WTC11 (cell line): ENCODE data around the gene MEGF11. TPM values are rescaled to one million over a fixed set of nuclear protein-coding genes. Genes with fewer than 3 reads are reported as not detected.

Experiments used
- ATAC-seq: fragments of 200-7000 bp; cut with Tn5 transposase; 2 replicates; pipeline ENCODE4 v1.10.0; 2021; ENCODE audit warnings: mild to moderate bottlenecking, moderate library complexity
- CTCF ChIA-PET: fragments of 300-600 bp; sonication (Branson Sonifier 250); formaldehyde crosslinking; loops from one replicate; lab custom pipeline; 2021; ENCODE audit warnings: antibody characterized with exemption; lab: Charles Lee
- POLR2A ChIA-PET: fragments of 350-600 bp; sonication (Branson Sonifier 250); formaldehyde crosslinking; loops from one replicate; lab custom pipeline; 2021; ENCODE audit warnings: antibody characterized with exemption; lab: Charles Lee
- DNase-seq: peaks from one replicate; pipeline ENCODE4 v3.0.0; 2021; ENCODE audit warnings: low spot score
- H3K27ac Mint-ChIP-seq: 2 replicates; pipeline ENCODE4 v1.8.0; 2021; ENCODE audit warnings: mixed read lengths
- H3K27me3 Mint-ChIP-seq: 2 replicates; pipeline ENCODE4 v1.8.0; 2021; ENCODE audit warnings: low read depth, mild to moderate bottlenecking, moderate library complexity, mixed read lengths
- H3K36me3 Mint-ChIP-seq: 2 replicates; pipeline ENCODE4 v1.8.0; 2021; ENCODE audit warnings: mixed read lengths
- H3K4me1 Mint-ChIP-seq: 2 replicates; pipeline ENCODE4 v1.8.0; 2022; ENCODE audit warnings: mixed read lengths
- H3K4me3 Mint-ChIP-seq: 2 replicates; pipeline ENCODE4 v1.8.0; 2021; ENCODE audit warnings: mild to moderate bottlenecking, moderate library complexity, mixed read lengths
- H3K9me3 Mint-ChIP-seq: 2 replicates; pipeline ENCODE4 v1.8.0; 2021; ENCODE audit warnings: mixed read lengths
- CTCF ChIP-seq: fragments of 200-600 bp; IDR thresholded peaks from 2 replicates; pipeline ENCODE4 v1.8.0; 2022; ENCODE audit warnings: antibody characterized with exemption
- E2F4 ChIP-seq: sonication (generic); formaldehyde crosslinking; IDR thresholded peaks from 2 replicates; pipeline ENCODE4 v1.8.1; 2022; ENCODE audit warnings: low read depth, mild to moderate bottlenecking, moderate library complexity, missing genetic modification reagents, borderline replicate concordance
- FOXK1 ChIP-seq: sonication (generic); formaldehyde crosslinking; IDR thresholded peaks from 2 replicates; pipeline ENCODE4 v1.8.0; 2022; ENCODE audit warnings: mild to moderate bottlenecking, moderate library complexity, missing genetic modification reagents
- HMGXB4 ChIP-seq: sonication (generic); formaldehyde crosslinking; IDR thresholded peaks from 2 replicates; pipeline ENCODE4 v1.8.1; 2023; ENCODE audit warnings: mild to moderate bottlenecking, moderate library complexity, missing genetic modification reagents
- MAX ChIP-seq: sonication (generic); formaldehyde crosslinking; IDR thresholded peaks from 2 replicates; pipeline ENCODE4 v1.8.0; 2022; ENCODE audit warnings: mild to moderate bottlenecking, missing genetic modification reagents
- MLX ChIP-seq: sonication (generic); formaldehyde crosslinking; IDR thresholded peaks from 2 replicates; pipeline ENCODE4 v1.8.1; 2023; ENCODE audit warnings: mild to moderate bottlenecking, missing genetic modification reagents, moderate library complexity
- NR1H2 ChIP-seq: sonication (generic); formaldehyde crosslinking; IDR thresholded peaks from 2 replicates; pipeline ENCODE4 v1.9.0; 2021; ENCODE audit warnings: mild to moderate bottlenecking, moderate library complexity, missing genetic modification reagents
- NR3C1 ChIP-seq: sonication (generic); formaldehyde crosslinking; conservative IDR thresholded peaks from 2 replicates; pipeline ENCODE4 v1.8.1; 2023; ENCODE audit warnings: low read depth, mild to moderate bottlenecking, missing genetic modification reagents
- PREB ChIP-seq: sonication (generic); formaldehyde crosslinking; IDR thresholded peaks from 2 replicates; pipeline ENCODE4 v1.8.1; 2022; ENCODE audit warnings: mild to moderate bottlenecking, missing genetic modification reagents, moderate library complexity, borderline replicate concordance
- SMAD4 ChIP-seq: sonication (generic); formaldehyde crosslinking; IDR thresholded peaks from 2 replicates; pipeline ENCODE4 v1.8.0; 2022; ENCODE audit warnings: mild to moderate bottlenecking, missing genetic modification reagents
- SOX15 ChIP-seq: fragments of 250-450 bp; sonication (Bioruptor Pico); IDR thresholded peaks from 2 replicates; pipeline ENCODE4 v1.9.0; 2021; ENCODE audit warnings: mild to moderate bottlenecking
- SP1 ChIP-seq: sonication (generic); formaldehyde crosslinking; conservative IDR thresholded peaks from 2 replicates; pipeline ENCODE4 v1.8.1; 2022; ENCODE audit warnings: missing genetic modification reagents
- USF1 ChIP-seq: sonication (generic); formaldehyde crosslinking; IDR thresholded peaks from 2 replicates; pipeline ENCODE4 v1.8.0; 2022; ENCODE audit warnings: mild to moderate bottlenecking, missing genetic modification reagents
- ZNF121 ChIP-seq: sonication (generic); formaldehyde crosslinking; IDR thresholded peaks from 2 replicates; pipeline ENCODE4 v1.8.0; 2023; ENCODE audit warnings: missing genetic modification reagents
- ZNF416 ChIP-seq: fragments of 250-450 bp; sonication (Bioruptor Pico); IDR thresholded peaks from 2 replicates; pipeline ENCODE4 v1.9.0; 2021; ENCODE audit warnings: mild to moderate bottlenecking, inconsistent platforms
- ZNF423 ChIP-seq: fragments of 250-450 bp; sonication (Bioruptor Pico); IDR thresholded peaks from 2 replicates; pipeline ENCODE4 v2.1.2; 2022; ENCODE audit warnings: mild to moderate bottlenecking, moderate library complexity
- total RNA-seq: library from RNA; stranded (reverse); gene quantifications from 3 replicates; pipeline ENCODE4 v1.2.3, GENCODE V29; 2021

MEGF11 gene
- total RNA-seq, 1 experiment from 2014 or later, result 3.3 TPM

GRCh38 chr15:65863106-65863505, 390.4 kb downstream of the MEGF11 start:
- Mint-ChIP-seq H3K4me1 (peaks cover 20% of the 10 kb centered on the region), H3K27ac (peak overlapping the region; percentile 36; the same call in 1 of the 2 replicates), H3K9me3 (no peaks in the 10 kb centered on the region), H3K36me3 (no peaks in the 10 kb centered on the region), H3K4me3 (no peak overlapping the region), H3K27me3 (no peaks in the 10 kb centered on the region)
- ChIA-PET CTCF (interaction anchor here (0.5 to 2.2 kb wide), 61 partner anchors 9 to 678 kb away, joined by 3 to 31 read pairs (median 4); partner anchors contain the start of genes CLPX, DENND4A and INTS14), POLR2A (interaction anchor here (0.5 kb wide), 1 partner anchor 269 kb away, joined by 3 read pairs; no protein-coding TSS in a partner anchor)
- ATAC-seq, result no peak
- no peak for DNase-seq
- no peak for TF ChIP-seq USF1 (CRISPR knock-in tag)
- TF ChIP-seq NR3C1, result no peak
- no peak for TF ChIP-seq NR1H2

- DNase-seq, result peak; percentile 77
- no peak overlapping the region for H3K4me3 Mint-ChIP-seq
- peak; percentile 99 for ATAC-seq
- POLR2A ChIA-PET, result interaction anchor here (0.5 kb wide), 1 partner anchor 269 kb away, joined by 3 read pairs; no protein-coding TSS in a partner anchor
- H3K27ac Mint-ChIP-seq, result no peak overlapping the region
- no peaks in the 10 kb centered on the region for H3K9me3 Mint-ChIP-seq
- H3K36me3 Mint-ChIP-seq, result no peaks in the 10 kb centered on the region
- TF ChIP-seq PREB (CRISPR knock-in tag) (no peak), HMGXB4 (CRISPR knock-in tag) (no peak), ZNF121 (no peak), MAX (CRISPR knock-in tag) (peak; percentile 44; the same call in 1 of the 2 replicates), USF1 (CRISPR knock-in tag) (no peak), E2F4 (CRISPR knock-in tag) (no peak), FOXK1 (CRISPR knock-in tag) (peak; percentile 52; the same call in 1 of the 2 replicates), ZNF423 (no peak), MLX (CRISPR knock-in tag) (no peak), ZNF416 (CRISPR knock-in tag) (no peak), SMAD4 (CRISPR knock-in tag) (no peak), SP1 (CRISPR knock-in tag) (peak; percentile 59; the same call in 1 of the 2 replicates), SOX15 (CRISPR knock-in tag) (no peak), CTCF (0 out of 2 replicates have a peak, but pooled peaks have one; percentile 16)
- H3K27me3 Mint-ChIP-seq, result no peaks in the 10 kb centered on the region
- CTCF ChIA-PET, result interaction anchor here (0.5 to 2.2 kb wide), 62 partner anchors 8 to 677 kb away, joined by 3 to 31 read pairs (median 4); partner anchors contain the start of genes CLPX, DENND4A and INTS14
- H3K4me1 Mint-ChIP-seq, result peaks cover 23% of the 10 kb centered on the region
These were observed 390.9 kb downstream of the MEGF11 start for GRCh38 chr15:65862682-65863081.
